Fibroblast of mammary gland (primary cell): ENCODE measurements around the gene ACADSB.

Experiments used
- DNase-seq: peaks from one replicate; pipeline ENCODE4 v3.0.0-alpha.2; 2010; ENCODE audit warnings: low read depth
- H3K4me3 ChIP-seq: 2 replicates; pipeline ENCODE4 v1.5.1; 2011; ENCODE audit warnings: low read depth, mild to moderate bottlenecking, low read length, moderate library complexity; ENCODE audit not compliant: control insufficient read depth
- TF ChIP-seq, protein P1 (sequence below): conservative IDR thresholded peaks from 2 replicates; pipeline ENCODE4 v1.5.1; 2011; ENCODE audit warnings: low read depth, low read length, inconsistent platforms; ENCODE audit not compliant: control insufficient read depth, insufficient read depth

Gene ACADSB

DNA sequence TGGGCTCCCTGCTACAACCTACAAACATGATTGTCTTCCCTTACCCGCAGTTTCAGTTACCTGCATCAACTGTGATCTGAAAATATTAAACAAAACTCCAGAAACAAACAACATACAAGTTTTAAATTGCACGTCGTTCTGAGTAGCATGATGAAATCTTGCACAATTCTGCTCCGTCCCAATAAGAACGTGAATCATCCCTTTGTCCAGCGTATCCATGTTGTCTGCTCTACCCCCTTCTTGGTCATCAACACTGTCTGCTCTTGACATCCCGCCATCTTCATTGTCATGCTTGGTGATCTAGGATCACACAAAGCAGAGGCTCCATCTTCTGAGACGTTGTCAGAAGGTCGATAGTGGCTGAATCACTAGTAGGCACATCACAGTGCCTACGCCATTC is 53.9 kb downstream of the ACADSB start:
- H3K4me3 ChIP-seq, result no peak overlapping the region
- no peak for DNase-seq
- TF ChIP-seq, protein P1, sequence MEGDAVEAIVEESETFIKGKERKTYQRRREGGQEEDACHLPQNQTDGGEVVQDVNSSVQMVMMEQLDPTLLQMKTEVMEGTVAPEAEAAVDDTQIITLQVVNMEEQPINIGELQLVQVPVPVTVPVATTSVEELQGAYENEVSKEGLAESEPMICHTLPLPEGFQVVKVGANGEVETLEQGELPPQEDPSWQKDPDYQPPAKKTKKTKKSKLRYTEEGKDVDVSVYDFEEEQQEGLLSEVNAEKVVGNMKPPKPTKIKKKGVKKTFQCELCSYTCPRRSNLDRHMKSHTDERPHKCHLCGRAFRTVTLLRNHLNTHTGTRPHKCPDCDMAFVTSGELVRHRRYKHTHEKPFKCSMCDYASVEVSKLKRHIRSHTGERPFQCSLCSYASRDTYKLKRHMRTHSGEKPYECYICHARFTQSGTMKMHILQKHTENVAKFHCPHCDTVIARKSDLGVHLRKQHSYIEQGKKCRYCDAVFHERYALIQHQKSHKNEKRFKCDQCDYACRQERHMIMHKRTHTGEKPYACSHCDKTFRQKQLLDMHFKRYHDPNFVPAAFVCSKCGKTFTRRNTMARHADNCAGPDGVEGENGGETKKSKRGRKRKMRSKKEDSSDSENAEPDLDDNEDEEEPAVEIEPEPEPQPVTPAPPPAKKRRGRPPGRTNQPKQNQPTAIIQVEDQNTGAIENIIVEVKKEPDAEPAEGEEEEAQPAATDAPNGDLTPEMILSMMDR, result no peak

DNA sequence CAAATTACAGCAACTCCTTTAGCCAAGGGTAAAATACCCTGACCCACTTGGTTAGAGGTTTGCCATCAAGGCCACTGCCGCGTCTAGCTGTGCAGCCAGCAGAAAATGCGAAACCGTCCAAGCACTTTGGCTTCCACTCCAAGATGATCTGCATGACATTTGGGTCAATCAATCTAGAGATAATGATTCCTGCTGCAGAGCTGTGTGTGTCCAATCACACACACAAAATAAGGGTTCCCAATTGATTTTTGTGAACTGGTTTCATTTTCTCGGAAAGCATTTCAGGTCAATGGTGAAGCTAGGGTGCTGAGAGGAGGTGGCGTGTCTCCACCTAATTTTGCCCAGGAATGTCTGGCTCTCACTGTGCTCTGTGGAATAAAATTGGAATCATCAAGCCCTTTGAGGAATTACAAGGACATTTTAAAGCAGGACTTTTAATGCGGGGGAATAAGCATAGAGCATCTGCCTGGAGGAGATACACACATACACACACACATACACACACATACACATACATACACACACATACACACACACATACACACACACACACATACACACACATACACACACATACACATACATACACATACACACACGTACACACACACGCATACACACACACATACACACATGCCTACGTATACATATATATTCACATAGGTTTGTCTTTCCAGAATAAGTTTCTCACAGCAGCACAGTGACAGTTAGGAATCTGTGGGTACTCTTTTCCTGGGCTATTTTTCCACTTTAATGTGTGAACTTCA is 59.5 kb downstream of the ACADSB start:
- DNase-seq, result no peak
- no peak overlapping the region for H3K4me3 ChIP-seq
- TF ChIP-seq, protein P1, result no peak

DNA sequence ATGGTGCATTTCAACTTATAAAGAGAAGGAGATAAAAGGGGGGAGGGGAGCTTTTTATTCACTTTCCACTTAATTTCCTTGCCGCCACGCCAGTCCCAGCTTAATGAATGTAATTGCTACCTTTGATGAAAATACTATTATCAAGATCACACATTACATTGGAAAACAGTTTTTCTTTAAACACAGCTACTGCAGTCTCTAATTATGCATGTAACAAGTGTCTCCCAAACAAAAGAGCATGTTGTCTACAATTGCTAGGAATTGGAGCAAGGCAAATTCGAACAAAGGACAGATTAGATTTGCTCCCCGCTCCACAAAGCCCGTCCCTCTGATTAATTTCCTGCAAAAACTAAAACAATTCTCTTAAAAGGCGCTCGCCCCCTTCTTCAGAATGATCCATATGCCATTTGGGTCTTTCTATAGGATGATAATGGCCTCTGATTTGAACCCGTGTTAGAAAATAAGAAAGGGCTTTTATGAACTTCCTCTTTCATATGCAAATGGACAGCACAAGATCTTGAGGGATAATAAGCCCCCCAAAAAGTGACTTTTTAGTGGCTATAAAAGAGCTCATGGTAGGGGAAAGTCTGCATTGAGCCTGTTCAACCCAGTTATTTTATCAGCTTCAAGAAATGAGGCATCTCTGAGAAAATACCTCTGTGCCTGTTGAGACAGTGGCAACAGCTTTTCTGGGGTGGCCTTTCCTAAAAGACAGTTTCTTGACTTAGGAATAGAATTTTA is 60.6 kb downstream of the ACADSB start:
- no peak overlapping the region for H3K4me3 ChIP-seq
- DNase-seq, result no peak
- TF ChIP-seq, protein P1, result no peak

DNA sequence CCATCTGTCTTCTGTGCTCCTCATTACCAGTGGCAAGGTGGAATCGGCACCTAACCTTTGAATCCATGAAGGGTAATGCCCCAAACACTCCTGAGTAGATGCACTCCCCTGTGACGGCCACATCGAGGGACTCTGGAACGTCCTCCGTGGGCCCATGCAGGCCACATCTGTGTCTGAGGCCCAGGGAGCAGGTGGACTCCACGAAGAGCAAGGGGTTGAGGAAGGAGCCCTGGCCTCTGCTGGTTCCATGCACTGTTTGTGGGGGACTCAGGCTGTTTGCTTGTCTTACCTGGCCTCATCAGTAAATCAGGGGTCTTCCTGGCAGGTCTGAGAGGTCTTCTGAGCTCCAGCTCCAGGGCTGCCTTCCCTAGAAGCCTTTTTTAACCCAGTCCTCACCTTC is 64.4 kb downstream of the ACADSB start:
- DNase-seq, result no peak
- TF ChIP-seq, protein P1, result no peak
- H3K4me3 ChIP-seq, result no peak overlapping the region

DNA sequence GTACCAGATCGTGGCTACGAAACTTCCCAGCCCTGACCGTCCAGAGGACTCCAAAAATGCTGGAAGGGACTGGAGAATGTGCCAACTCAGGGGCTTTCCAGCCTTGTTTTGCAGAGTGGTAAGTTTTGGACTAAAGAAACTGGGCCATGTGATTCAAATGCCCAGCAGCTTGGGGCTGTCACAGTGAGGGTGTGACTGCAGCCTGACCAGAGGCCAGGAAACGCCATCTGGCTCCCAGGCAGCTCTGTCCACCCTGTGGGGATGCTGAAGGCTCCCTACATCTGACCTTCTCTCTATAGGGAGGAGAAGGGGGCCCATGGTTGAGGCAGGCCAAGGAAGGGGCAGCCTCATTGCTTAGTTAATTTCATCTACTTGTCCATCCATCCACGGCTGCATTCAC is 65.4 kb downstream of the ACADSB start:
- DNase-seq, result no peak
- no peak overlapping the region for H3K4me3 ChIP-seq
- TF ChIP-seq, protein P1, result no peak

DNA sequence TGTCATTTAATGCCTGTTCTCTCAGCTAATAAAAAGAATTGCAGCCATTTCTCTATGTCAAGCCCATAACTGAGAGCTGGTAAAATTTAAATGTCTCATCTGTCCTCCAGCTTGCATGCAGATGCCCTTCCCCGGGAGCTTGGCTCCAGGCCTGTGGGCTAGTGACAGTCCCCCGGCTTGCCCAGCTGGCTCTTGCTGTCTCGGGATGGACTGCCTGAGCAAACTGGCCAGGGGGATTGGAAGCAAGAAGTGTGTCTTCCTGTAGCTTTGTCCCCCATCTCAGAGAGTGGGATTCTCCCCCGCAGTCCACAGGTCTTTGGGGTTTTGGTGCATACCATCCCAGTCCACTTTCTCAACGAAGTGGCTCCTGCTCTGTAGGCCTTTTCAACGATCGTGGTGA is 73.1 kb downstream of the ACADSB start:
- TF ChIP-seq, protein P1, result no peak
- H3K4me3 ChIP-seq, result no peak overlapping the region
- no peak for DNase-seq
